ENCODE measurements around the gene UBN2. TPM values are rescaled to one million over a fixed set of nuclear protein-coding genes. Genes with fewer than 3 reads are reported as not detected.

The UBN2 gene
- total RNA-seq, 4 donors from 2014 or later: 21.7 to 34.1 (median 22.5) TPM

DNA sequence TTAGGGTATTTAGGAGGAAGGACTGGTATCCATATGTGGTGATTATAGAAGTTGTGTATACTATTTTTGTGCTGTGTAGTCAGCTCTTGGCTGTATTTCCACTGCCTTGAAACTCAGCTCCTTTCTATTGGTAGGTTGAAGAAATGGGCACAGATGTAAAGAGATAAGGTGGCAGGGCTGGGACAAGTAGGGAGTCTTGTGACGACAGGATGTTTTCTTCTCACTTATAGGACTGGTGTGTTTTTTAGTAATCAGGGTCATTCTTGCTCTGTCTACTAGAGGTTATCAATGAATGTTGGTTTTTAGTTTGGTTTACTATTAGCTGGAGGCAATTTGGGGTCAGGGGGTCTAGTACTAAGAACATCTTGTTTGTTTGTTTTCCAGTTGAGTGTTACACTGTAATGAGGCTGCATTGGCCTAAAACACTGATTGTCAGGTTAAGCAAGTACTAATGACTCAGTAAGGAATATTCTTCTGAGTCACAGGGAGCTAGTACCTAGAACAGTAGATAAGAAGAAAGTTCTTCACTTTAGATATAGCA is 11.8 kb downstream of the UBN2 start:
- TF ChIP-seq, protein P1, sequence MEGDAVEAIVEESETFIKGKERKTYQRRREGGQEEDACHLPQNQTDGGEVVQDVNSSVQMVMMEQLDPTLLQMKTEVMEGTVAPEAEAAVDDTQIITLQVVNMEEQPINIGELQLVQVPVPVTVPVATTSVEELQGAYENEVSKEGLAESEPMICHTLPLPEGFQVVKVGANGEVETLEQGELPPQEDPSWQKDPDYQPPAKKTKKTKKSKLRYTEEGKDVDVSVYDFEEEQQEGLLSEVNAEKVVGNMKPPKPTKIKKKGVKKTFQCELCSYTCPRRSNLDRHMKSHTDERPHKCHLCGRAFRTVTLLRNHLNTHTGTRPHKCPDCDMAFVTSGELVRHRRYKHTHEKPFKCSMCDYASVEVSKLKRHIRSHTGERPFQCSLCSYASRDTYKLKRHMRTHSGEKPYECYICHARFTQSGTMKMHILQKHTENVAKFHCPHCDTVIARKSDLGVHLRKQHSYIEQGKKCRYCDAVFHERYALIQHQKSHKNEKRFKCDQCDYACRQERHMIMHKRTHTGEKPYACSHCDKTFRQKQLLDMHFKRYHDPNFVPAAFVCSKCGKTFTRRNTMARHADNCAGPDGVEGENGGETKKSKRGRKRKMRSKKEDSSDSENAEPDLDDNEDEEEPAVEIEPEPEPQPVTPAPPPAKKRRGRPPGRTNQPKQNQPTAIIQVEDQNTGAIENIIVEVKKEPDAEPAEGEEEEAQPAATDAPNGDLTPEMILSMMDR (IDR thresholded peaks at IDR 0.05): no peak
- no peak for TF ChIP-seq POLR2A (IDR thresholded peaks at IDR 0.05)
- WGBS, 2 donors: 41 to 53% methylated on average over 1 of the region's 1 CpG
- no peak overlapping the region for H3K4me3 ChIP-seq (ENCODE audit: low read depth, poor library complexity, severe bottlenecking)
- intact Hi-C loops (cut with DNase I; ENCODE audit: low total_unique reads): no loop called here
- no peak for DNase-seq (ENCODE audit: low spot score in 2 of 2)

DNA sequence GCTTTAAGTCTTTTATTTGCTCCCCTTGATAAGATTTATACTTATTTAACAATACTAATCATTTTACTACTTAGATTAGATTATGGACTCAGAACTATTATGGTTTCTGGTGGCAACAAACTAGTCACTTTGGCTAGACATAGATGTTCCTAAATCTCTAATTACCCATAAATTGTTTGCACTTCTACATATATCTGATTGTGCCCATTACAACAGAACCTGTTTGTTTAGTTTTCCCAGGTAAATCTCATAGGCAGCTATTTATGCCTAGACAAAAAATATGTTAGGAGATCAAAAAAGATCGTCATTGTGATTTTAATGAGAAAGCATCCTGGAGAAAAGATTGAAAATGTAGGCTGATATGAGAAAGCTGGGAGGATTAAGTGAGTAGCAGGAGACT is 14.4 kb downstream of the UBN2 start:
- 56 to 66% methylated on average over 1 of the region's 1 CpG for WGBS, 2 donors
- intact Hi-C loops (cut with DNase I; ENCODE audit: low total_unique reads): no loop called here
- no peak for TF ChIP-seq POLR2A (IDR thresholded peaks at IDR 0.05)
- TF ChIP-seq, protein P1 (IDR thresholded peaks at IDR 0.05): no peak
- DNase-seq (ENCODE audit: low spot score in 2 of 2): no peak
- H3K4me3 ChIP-seq (ENCODE audit: low read depth, poor library complexity, severe bottlenecking): no peak overlapping the region

DNA sequence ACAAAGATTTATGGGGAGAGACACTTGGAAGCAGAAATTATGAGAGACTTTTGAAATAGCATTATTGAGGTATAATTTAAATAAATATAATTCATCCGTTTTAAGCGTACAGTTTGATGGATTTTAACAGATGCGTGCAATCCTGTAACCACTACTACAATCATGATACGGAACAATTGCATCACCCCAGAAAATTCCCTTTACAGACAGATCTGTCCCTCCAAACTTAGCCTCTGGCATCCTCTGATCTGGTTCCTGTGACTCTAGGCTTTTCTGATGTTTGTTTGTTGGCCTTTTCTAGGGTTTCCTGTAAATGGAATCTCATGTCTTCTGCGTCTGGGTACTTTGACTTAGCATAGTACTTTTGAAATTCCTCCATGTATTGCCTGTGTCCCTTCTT is 15.5 kb downstream of the UBN2 start:
- TF ChIP-seq, protein P1 (IDR thresholded peaks at IDR 0.05): no peak
- TF ChIP-seq POLR2A (IDR thresholded peaks at IDR 0.05): no peak
- 90 to 94% methylated on average over 5 of the region's 5 CpGs for WGBS, 2 donors
- intact Hi-C loops (cut with DNase I; ENCODE audit: low total_unique reads): no loop called here
- no peak overlapping the region for H3K4me3 ChIP-seq (ENCODE audit: low read depth, poor library complexity, severe bottlenecking)
- no peak for DNase-seq (ENCODE audit: low spot score in 2 of 2)

DNA sequence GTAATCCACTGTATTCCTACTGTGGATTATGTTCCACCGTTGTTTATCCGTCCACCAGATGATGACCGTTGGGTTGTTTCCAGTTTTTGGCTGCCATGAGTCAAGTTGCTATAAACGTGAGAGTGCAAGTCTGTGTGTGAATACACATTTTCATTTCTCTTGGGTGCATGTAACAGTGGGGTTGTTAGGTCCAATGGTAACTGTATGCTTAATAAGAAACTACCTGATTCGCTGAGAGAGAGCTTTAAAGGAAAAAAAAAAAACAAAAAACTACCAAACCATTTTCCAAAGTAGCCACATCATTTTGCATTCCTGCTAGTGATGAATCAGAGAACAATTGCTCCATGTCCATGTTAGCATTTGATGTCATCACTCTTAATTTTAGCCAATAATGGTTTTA is 15.9 kb downstream of the UBN2 start:
- DNase-seq (ENCODE audit: low spot score in 2 of 2): no peak
- H3K4me3 ChIP-seq (ENCODE audit: low read depth, poor library complexity, severe bottlenecking): no peak overlapping the region
- intact Hi-C loops (cut with DNase I; ENCODE audit: low total_unique reads): no loop called here
- WGBS, 2 donors: 89 to 93% methylated on average over 5 of the region's 5 CpGs
- no peak for TF ChIP-seq POLR2A (IDR thresholded peaks at IDR 0.05)
- TF ChIP-seq, protein P1 (IDR thresholded peaks at IDR 0.05): no peak

DNA sequence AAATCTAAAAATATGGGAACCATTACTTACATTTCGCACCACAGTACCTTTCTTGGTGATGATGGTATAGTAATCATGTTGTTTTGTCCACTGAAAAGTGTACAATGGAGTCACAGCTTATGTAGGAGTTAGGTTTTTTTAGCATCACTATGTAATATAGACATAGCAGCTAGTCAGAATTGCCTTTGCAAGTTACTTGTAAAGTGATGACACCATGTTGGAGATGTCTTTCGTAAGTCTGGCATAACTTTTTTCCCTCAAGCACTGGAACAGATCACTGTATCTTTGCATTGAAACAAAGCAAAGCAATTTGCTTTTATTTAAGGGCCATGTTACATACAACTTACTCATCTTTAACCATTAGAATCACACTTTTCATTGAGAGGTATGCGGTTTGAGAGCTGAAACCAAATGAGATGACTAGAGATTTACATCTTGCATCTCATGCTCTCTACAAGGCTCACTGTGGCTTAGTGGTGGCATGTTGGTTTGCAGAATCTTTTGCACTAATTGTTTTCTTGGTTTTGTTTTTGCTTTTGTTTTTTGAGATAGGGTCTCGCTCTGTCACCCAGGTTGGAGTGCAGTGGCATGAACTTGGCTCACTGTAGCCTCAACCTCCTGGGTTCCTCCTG is 18.3 kb downstream of the UBN2 start:
- WGBS, 2 donors: 83 to 90% methylated on average over 4 of the region's 4 CpGs
- TF ChIP-seq, protein P1 (IDR thresholded peaks at IDR 0.05): no peak
- no peak for TF ChIP-seq POLR2A (IDR thresholded peaks at IDR 0.05)
- intact Hi-C loops (cut with DNase I; ENCODE audit: low total_unique reads): no loop called here
- H3K4me3 ChIP-seq (ENCODE audit: low read depth, poor library complexity, severe bottlenecking): no peak overlapping the region
- no peak for DNase-seq (ENCODE audit: low spot score in 2 of 2)

DNA sequence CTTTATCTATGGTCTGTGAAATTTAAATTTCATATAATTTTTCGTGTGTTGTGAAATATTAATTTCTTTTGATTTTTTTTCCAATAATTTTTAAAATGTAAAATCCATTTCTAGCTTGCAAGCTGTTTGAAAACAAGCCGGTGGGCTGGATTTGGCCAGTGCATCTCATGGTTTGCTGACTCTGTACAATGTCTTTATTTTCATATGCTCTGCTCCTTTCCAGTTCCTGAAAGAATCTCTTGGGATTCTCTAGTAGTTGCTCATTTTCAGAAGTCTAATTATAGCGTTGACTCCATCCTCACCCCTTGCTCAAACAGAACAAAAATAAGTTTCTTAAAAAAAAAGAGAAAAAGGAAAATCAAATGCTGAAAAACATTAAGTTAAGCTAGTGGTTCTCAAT is 21.4 kb downstream of the UBN2 start:
- TF ChIP-seq, protein P1 (IDR thresholded peaks at IDR 0.05): no peak
- no peak for TF ChIP-seq POLR2A (IDR thresholded peaks at IDR 0.05)
- no peak overlapping the region for H3K4me3 ChIP-seq (ENCODE audit: low read depth, poor library complexity, severe bottlenecking)
- 86 to 90% methylated on average over 3 of the region's 3 CpGs for WGBS, 2 donors
- no peak for DNase-seq (ENCODE audit: low spot score in 2 of 2)
- intact Hi-C loops (cut with DNase I; ENCODE audit: low total_unique reads): no loop called here

Measured in lower leg skin (tissue), 4 donors.